Measurements from ENCODE around the gene TMEM243.

GRCh38 chr7:87199241-87199640 is 20.3 kb downstream of the TMEM243 start:
- TF ChIP-seq CTCF (conservative IDR thresholded peaks at IDR 0.05; ENCODE audit: low read depth, low read length): no peak
- TF ChIP-seq RFX5 (IDR thresholded peaks at IDR 0.05; ENCODE audit: low read depth, low read length): no peak
- no peak for TF ChIP-seq POLR2A (IDR thresholded peaks at IDR 0.05; ENCODE audit: low read depth, low read length)
- TF ChIP-seq RAD21 (IDR thresholded peaks at IDR 0.05; ENCODE audit: low read length): no peak
- TF ChIP-seq CHD1 (IDR thresholded peaks at IDR 0.05; ENCODE audit: low read depth, low read length): no peak
- TF ChIP-seq FOS (IDR thresholded peaks at IDR 0.05; ENCODE audit: low read depth, low read length): no peak
- TF ChIP-seq BHLHE40 (IDR thresholded peaks at IDR 0.05; ENCODE audit: low read depth, low read length): no peak
- TF ChIP-seq USF2 (IDR thresholded peaks at IDR 0.05; ENCODE audit: low read depth, low read length): no peak
- no peak for TF ChIP-seq RCOR1 (IDR thresholded peaks at IDR 0.05; ENCODE audit: insufficient replicate concordance, low read length)
- TF ChIP-seq ELK1 (IDR thresholded peaks at IDR 0.05; ENCODE audit: borderline replicate concordance, low read depth, low read length): no peak
- no peak for TF ChIP-seq MAFK (IDR thresholded peaks at IDR 0.05; ENCODE audit: low read depth, low read length)
- TF ChIP-seq CEBPB (IDR thresholded peaks at IDR 0.05; ENCODE audit: low read depth, low read length): no peak

Measured in IMR-90 (cell line).